Inflammatory macrophage (primary cell): ENCODE measurements around the gene OR4C3.
A peak's percentile ranks its signal among the peaks of the same experiment; 100 is the strongest.
"Not testable (repeated sequence)": the region's sequence is repeated elsewhere in the genome, so short reads cannot be mapped to it uniquely, and the experiment has no call there.

ENCODE experiments used
- DNase-seq, 2 donors: peaks; one replicate each; pipeline ENCODE4 v3.0.0-alpha.2; 2020 to 2022
- total RNA-seq, 18 experiments: gene quantifications; one replicate each; lab custom pipeline; 2026; ENCODE audit warnings: mixed read lengths in 6 of 18, inconsistent platforms in 2 of 18; lab: John Stamatoyannopoulos, UW

The OR4C3 gene
- total RNA-seq: 0 to 0.06 (median 0) reads per million in 18 experiments

DNA sequence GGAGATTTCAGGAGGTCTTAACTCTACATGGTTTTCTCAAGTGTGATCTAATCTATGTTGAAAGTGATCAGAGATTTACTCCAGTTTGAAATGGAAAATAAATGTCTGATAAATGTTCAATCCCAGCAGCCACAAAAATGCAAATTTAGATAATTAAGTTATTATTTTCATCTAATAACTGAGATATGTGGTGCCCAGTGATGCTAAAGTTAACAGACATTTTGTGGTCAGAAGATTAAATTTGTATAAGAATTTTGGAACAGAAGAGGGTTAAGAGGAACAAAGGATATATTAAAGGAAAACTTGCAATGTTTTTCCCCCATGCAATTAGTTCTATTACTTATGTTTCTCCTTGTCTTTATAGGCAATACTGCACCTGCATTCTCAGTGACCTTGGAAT is at the start of gene OR4C3:
TSS of gene OR4C3 (plus strand) at position 301 of the 400 bp plus-strand sequence. CDS start 102 bp downstream, outside the sequence.
- DNase-seq: not testable (repeated sequence)

- no peak for DNase-seq
Observed at GRCh38 chr11:48305923-48306322, 18.8 kb upstream of the OR4C3 start, which contains the start of gene OR4S1. Gene OR4S1 (plus strand): TSS chr11:48306223. CDS start chr11:48306223, 0 bp downstream.

- DNase-seq: peak; percentile 54 to 66
Observed at GRCh38 chr11:48307760-48308386, 16.8 kb upstream of the OR4C3 start.

DNA sequence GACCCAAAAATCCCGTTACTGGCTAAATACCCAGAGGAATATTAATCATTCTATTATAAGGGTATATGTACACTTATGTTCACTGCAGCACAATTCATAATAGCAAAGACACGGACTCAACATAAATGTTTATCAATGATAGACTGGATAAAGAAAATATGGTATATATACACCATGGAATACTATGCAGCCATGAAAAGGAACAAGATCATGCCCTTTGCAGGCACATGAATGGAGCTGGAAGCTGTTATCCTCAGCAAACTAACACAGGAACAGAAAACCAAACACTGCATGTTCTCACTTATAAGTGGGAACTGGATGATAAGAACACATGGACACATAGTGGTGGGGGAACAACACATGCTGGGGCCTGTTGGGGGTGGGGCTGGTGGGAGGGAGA is 11.1 kb upstream of the OR4C3 start:
- DNase-seq: not testable (repeated sequence)

DNA sequence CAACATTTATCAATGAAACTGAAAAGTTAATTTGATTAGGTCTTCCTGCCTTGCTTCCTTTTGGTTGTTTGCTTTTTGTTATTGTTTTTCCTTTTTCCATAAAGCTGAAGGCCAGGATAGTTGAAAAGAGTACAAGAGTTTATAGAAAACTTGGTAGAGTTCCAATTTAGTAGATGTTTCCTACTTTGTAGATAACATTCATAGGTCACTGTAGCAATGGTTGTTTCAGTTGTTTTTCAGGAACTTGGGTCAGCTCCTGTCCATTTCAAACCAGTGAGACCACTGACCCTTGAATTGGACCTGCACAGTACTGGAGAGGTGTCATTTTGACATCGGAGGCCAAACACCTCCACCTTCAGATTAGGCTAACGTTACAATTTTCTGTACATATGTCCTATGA is 4.9 kb upstream of the OR4C3 start:
- DNase-seq: not testable (repeated sequence)

GRCh38 chr11:48341466-48341865 is 16.7 kb downstream of the OR4C3 start:
- DNase-seq: no peak

GRCh38 chr11:48342505-48342904 is 17.8 kb downstream of the OR4C3 start:
- DNase-seq: not testable (repeated sequence)

GRCh38 chr11:48346286-48346685 is 21.6 kb downstream of the OR4C3 start:
- DNase-seq: not testable (repeated sequence)

GRCh38 chr11:48354013-48354412 is 29.3 kb downstream of the OR4C3 start:
- no peak for DNase-seq

- no peak for DNase-seq
Observed at GRCh38 chr11:48354677-48355076, 30.0 kb downstream of the OR4C3 start.

GRCh38 chr11:48361289-48361688 is 36.6 kb downstream of the OR4C3 start:
- DNase-seq: not testable (repeated sequence)

DNA sequence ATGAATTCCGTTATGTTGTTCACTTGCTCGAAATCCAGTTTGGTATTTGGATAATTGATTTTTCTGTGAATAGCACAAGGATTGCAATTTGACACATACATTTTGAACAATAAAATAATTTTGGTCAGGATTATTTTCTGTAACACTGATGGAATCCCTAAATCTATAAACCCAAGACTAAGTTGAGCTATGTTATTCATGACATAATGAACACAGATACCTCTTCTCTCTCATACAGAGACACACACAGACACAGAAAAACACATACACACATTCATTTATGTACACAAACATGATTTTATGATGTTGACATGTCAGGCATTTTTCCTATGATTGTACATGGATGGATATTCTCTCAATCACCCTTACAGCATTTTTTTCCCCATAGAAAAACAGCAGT is 41.6 kb downstream of the OR4C3 start, which contains the start of gene OR4C5:
TSS of gene OR4C5 (minus strand) at position 101 of the 400 bp plus-strand sequence. CDS start at position 101, 0 bp downstream.
- DNase-seq: no peak
